SJSA1 (cell line): ENCODE results near the gene IQUB. TPM values are rescaled to one million over a fixed set of nuclear protein-coding genes. Genes with fewer than 3 reads are reported as not detected.
A peak's percentile ranks its signal among the peaks of the same experiment; 100 is the strongest.
"Not testable (repeated sequence)": the region's sequence is repeated elsewhere in the genome, so short reads cannot be mapped to it uniquely, and the experiment has no call there.

Source experiments
- DNase-seq, 2 experiments: peaks; one replicate each; pipeline ENCODE4 v3.0.0-alpha.2; 2015 to 2020; ENCODE audit warnings: low spot score in 2 of 2, low read depth in 1 of 2
- H3K27ac ChIP-seq: fragments of 250-450 bp; sonication (Bioruptor Pico); 2 replicates; pipeline ENCODE4 v1.5.1; 2020; ENCODE audit warnings: mild to moderate bottlenecking, moderate library complexity
- H3K27me3 ChIP-seq: fragments of 250-450 bp; sonication (Bioruptor Pico); replicated peaks from 2 replicates; pipeline ENCODE4 v1.5.1; 2020; ENCODE audit warnings: mild to moderate bottlenecking, moderate library complexity
- H3K36me3 ChIP-seq: fragments of 250-450 bp; sonication (Bioruptor Pico); 2 replicates; pipeline ENCODE4 v1.5.1; 2020; ENCODE audit warnings: mild to moderate bottlenecking
- H3K4me1 ChIP-seq: fragments of 250-450 bp; sonication (Bioruptor Pico); replicated peaks from 2 replicates; pipeline ENCODE4 v1.6.1; 2021; ENCODE audit warnings: mild to moderate bottlenecking
- H3K4me3 ChIP-seq: fragments of 250-450 bp; sonication (Bioruptor Pico); 2 replicates; pipeline ENCODE4 v1.5.1; 2020; ENCODE audit warnings: mild to moderate bottlenecking
- H3K9me3 ChIP-seq: fragments of 250-450 bp; sonication (Bioruptor Pico); replicated peaks from 2 replicates; pipeline ENCODE4 v1.5.1; 2020; ENCODE audit warnings: mild to moderate bottlenecking
- total RNA-seq: library from RNA; depleted of rRNA; stranded (reverse); fragments of >200 nt; shearing (Covaris generic); gene quantifications from 2 replicates; pipeline ENCODE4 v1.2.3, GENCODE V29; 2014

Gene IQUB
- total RNA-seq, 1 experiment from 2014 or later, result 0.08 TPM

GRCh38 chr7:123533929-123534382 is 439 bp downstream of the IQUB start:
- Histone ChIP-seq H3K27me3 (no peaks in the 10 kb centered on the region), H3K4me1 (peaks cover 11% of the 10 kb centered on the region), H3K36me3 (0 out of 2 replicates have a peak, but pooled peaks cover 3% of the 10 kb centered on the region), H3K27ac (peak overlapping the region; percentile 10; the same call in 1 of the 2 replicates), H3K4me3 (peak overlapping the region; percentile 47), H3K9me3 (no peaks in the 10 kb centered on the region)
- no peak for DNase-seq

GRCh38 chr7:123533553-123533917 is 860 bp downstream of the IQUB start:
- no peak for DNase-seq
- Histone ChIP-seq H3K9me3 (no peaks in the 10 kb centered on the region), H3K36me3 (0 out of 2 replicates have a peak, but pooled peaks cover 3% of the 10 kb centered on the region), H3K27me3 (no peaks in the 10 kb centered on the region), H3K27ac (no peak overlapping the region), H3K4me3 (no peak overlapping the region), H3K4me1 (peaks cover 9% of the 10 kb centered on the region)

- not testable (repeated sequence) for H3K27ac ChIP-seq, DNase-seq, H3K4me3 ChIP-seq, H3K27me3 ChIP-seq, H3K36me3 ChIP-seq, H3K4me1 ChIP-seq, H3K9me3 ChIP-seq
These were observed 1.4 kb downstream of the IQUB start for GRCh38 chr7:123532788-123533552.

- H3K4me1 ChIP-seq, DNase-seq, H3K27ac ChIP-seq, H3K9me3 ChIP-seq, H3K4me3 ChIP-seq, H3K36me3 ChIP-seq, H3K27me3 ChIP-seq: not testable (repeated sequence)
These were observed 2.1 kb downstream of the IQUB start for GRCh38 chr7:123532343-123532742.

GRCh38 chr7:123530035-123530591 is 4.3 kb downstream of the IQUB start:
- not testable (repeated sequence) for H3K9me3 ChIP-seq, H3K27me3 ChIP-seq, H3K4me3 ChIP-seq, H3K36me3 ChIP-seq, H3K4me1 ChIP-seq, DNase-seq, H3K27ac ChIP-seq

- Histone ChIP-seq H3K9me3 (no peaks in the 10 kb centered on the region), H3K4me3 (no peak overlapping the region), H3K27me3 (no peaks in the 10 kb centered on the region), H3K27ac (no peak overlapping the region), H3K4me1 (no peaks in the 10 kb centered on the region), H3K36me3 (no peaks in the 10 kb centered on the region)
- no peak for DNase-seq
These were observed 6.1 kb downstream of the IQUB start for GRCh38 chr7:123528265-123528664.

- DNase-seq, H3K9me3 ChIP-seq, H3K4me3 ChIP-seq, H3K27ac ChIP-seq, H3K4me1 ChIP-seq, H3K27me3 ChIP-seq, H3K36me3 ChIP-seq: not testable (repeated sequence)
These were observed 6.6 kb downstream of the IQUB start for GRCh38 chr7:123527712-123528225.

GRCh38 chr7:123526533-123526932 is 7.9 kb downstream of the IQUB start:
- H3K27me3 ChIP-seq, DNase-seq, H3K36me3 ChIP-seq, H3K4me1 ChIP-seq, H3K9me3 ChIP-seq, H3K4me3 ChIP-seq, H3K27ac ChIP-seq: not testable (repeated sequence)

- no peak for DNase-seq
- Histone ChIP-seq H3K4me3 (no peak overlapping the region), H3K36me3 (no peaks in the 10 kb centered on the region), H3K27me3 (no peaks in the 10 kb centered on the region), H3K9me3 (no peaks in the 10 kb centered on the region), H3K27ac (no peak overlapping the region), H3K4me1 (no peaks in the 10 kb centered on the region)
These were observed 12.3 kb downstream of the IQUB start for GRCh38 chr7:123522066-123522465.

GRCh38 chr7:123505221-123505620 is 29.2 kb downstream of the IQUB start:
- H3K36me3 ChIP-seq, result peaks cover 20% of the 10 kb centered on the region
- no peaks in the 10 kb centered on the region; the same call in 1 of the 2 replicates for H3K9me3 ChIP-seq
- DNase-seq, result no peak
- no peak overlapping the region for H3K4me3 ChIP-seq
- no peaks in the 10 kb centered on the region for H3K27me3 ChIP-seq
- no peak overlapping the region for H3K27ac ChIP-seq
- H3K4me1 ChIP-seq, result no peaks in the 10 kb centered on the region

GRCh38 chr7:123502201-123502600 is 32.2 kb downstream of the IQUB start:
- no peak for DNase-seq
- Histone ChIP-seq H3K9me3 (no peaks in the 10 kb centered on the region; the same call in 1 of the 2 replicates), H3K27ac (no peak overlapping the region), H3K4me3 (no peak overlapping the region), H3K27me3 (no peaks in the 10 kb centered on the region), H3K4me1 (no peaks in the 10 kb centered on the region), H3K36me3 (peaks cover 20% of the 10 kb centered on the region)

GRCh38 chr7:123500878-123501489 is 33.4 kb downstream of the IQUB start:
- no peak overlapping the region for H3K27ac ChIP-seq
- H3K36me3 ChIP-seq, result peaks cover 20% of the 10 kb centered on the region
- no peak for DNase-seq

GRCh38 chr7:123499211-123499970 is 35.0 kb downstream of the IQUB start:
- no peak for DNase-seq
- H3K9me3 ChIP-seq, result no peaks in the 10 kb centered on the region
- H3K27me3 ChIP-seq, result no peaks in the 10 kb centered on the region
- H3K4me3 ChIP-seq, result no peak overlapping the region
- no peaks in the 10 kb centered on the region for H3K4me1 ChIP-seq
- H3K36me3 ChIP-seq, result peaks cover 11% of the 10 kb centered on the region
- H3K27ac ChIP-seq, result no peak overlapping the region

More at GRCh38 chr7:123500878-123501489, 33.4 kb downstream of the IQUB start:
- H3K4me3 ChIP-seq, result no peak overlapping the region
- no peaks in the 10 kb centered on the region; the same call in 1 of the 2 replicates for H3K9me3 ChIP-seq
- no peaks in the 10 kb centered on the region for H3K27me3 ChIP-seq
- no peaks in the 10 kb centered on the region for H3K4me1 ChIP-seq
